HG03135 (cell line): ENCODE data around the gene YBX1.
"Not testable (repeated sequence)": the region's sequence is repeated elsewhere in the genome, so short reads cannot be mapped to it uniquely, and the experiment has no call there.

Experiments used
- ATAC-seq: cut with Tn5 transposase; IDR thresholded peaks from one replicate; pipeline ENCODE4 v1.9.1; 2021; ENCODE audit warnings: mild to moderate bottlenecking, moderate library complexity; ENCODE audit not compliant: unreplicated experiment

The YBX1 gene

DNA sequence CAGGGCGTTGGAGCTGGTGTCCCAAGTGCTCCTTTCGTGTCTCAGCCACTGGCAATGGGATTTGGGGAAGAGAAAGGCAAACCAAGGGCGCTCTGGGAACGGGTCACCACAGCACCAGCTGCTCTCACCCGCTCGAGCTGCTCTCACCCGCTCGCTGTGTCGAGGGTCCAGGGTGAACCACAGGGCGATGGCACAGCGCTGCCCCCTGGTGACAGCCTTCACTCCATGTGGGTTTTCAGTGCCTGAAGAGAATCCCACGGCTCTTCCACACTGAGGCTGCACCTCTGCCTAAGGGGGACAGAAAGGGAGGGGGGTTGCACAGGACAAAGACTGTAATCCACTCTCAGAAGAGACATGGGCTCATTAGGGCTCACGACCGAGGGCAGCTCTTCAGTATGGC lies 64.9 kb downstream of the YBX1 start:
- no peak for ATAC-seq

DNA sequence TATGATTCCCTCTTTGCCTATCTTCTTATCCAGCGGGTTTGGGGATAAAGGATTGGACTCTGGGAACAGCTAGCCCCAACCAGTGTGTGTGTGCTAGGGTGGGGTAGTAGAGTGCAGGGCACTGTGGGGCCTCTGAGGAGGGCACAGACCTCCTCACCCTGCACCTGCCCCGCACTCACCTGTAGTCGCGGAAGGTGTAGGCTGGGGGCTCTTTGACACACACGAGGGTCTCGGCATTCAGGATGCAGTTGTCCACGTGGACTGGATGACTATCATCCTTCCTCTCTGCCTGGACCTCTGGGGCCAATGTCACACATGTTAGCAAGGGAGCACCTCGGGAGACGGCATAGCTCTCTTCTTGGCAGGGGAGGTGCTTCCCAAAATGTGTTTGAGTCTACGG lies 65.8 kb downstream of the YBX1 start:
- no peak for ATAC-seq

DNA sequence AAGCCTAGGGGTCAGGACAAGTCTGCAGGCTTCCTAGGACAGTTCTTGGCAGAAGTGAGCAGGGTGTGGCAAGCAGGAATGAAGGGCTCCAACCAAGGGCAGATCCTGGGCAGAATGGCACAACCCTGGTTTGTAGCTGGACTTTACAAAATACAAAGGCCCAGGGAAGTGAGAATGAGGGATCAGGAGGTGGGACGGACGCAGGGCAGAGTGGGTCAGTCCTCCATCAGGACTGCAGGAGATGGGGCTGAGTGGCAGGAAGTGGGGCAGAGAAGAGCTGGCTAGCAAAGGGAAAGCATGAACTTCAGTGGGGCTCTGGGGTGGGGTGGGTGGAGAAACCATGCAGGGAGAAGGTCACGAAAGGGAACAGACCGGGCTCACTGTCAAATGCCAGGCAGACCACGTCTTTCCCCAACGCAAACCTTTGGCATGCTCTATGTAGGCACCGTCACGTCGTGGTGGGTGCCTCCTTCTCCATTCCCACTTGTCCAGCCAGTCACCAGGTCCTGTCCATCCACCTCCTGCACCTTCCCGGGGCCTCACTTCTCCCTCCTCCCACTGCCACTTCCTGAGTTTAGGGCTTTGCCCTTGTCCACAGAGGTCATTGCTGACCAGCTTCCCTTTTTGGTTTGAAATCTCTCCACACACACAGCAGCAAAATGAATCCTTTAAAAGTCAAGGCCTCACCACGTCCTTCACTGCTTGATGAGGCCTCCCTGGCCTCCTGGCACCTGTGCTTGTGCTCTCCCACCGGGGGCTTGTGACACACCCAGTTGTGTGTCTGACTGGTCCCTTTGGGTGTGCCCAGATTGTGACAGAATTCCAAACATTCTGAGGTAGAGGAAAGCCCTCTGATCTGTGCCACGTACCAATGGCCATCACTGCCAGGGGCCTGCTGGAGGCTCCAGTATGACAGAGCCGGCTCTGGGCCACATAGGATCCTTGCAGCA lies 66.5 kb downstream of the YBX1 start:
- no peak for ATAC-seq

- ATAC-seq = no peak
Observed at GRCh38 chr1:42750041-42750440, 67.8 kb downstream of the YBX1 start.

DNA sequence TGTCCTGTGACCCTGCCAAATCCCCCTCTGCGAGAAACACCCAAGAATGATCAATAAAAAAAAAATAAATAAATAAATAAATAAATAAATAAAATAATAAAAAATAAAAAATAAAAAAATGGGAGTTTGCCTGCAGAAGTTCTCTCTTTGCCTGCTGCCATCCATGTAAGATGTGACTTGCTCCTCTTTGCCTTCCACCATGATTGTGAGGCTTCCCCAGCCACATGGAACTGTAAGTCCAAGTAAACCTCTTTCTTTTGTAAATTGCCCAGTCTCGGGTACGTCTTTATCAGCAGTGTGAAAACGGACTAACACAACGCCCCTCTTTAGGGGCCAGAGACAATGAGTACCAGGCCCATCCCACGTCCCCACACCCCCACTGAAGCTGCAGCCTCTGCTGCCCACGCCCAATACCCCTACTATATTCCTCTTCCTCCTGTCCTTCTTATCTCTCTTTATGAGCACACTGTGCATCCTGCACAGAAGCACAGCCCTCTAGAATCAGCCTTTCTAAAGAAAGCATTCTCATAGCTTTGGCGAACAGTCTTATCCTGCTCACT lies 69.4 kb downstream of the YBX1 start:
- ATAC-seq = not testable (repeated sequence)

GRCh38 chr1:42752284-42752683 lies 70.1 kb downstream of the YBX1 start:
- ATAC-seq = no peak

DNA sequence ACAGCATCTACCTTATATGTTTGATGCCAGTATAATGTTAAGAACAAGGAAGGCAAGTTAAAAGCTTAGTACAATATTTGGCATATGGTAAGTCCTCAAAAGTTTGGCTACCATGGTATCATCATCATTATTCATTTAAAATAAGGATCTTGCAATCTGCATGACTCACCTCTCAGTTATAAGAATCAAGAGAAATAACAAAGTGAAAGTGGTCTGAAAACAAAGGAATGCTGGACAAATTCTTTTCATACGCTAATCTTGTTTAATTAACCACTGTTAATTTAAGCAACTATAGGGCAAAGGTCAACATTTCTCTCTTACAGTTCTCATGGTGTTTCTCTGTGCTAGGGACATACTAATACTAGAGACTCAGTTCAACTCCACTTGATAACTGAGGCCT lies 70.9 kb downstream of the YBX1 start:
- no peak for ATAC-seq
